ENCODE results near the gene YIPF7.

Gene YIPF7

GRCh38 chr4:44678094-44679041 is 26.9 kb upstream of the YIPF7 start, which contains the start of gene GUF1 (continued):
- no peak for TF ChIP-seq PRDM2 (tag by site-specific recombination; IDR thresholded peaks at IDR 0.05; ENCODE audit: borderline replicate concordance)
- TF ChIP-seq ZNF558 (tag by site-specific recombination; IDR thresholded peaks at IDR 0.05): no peak
- no peak for TF ChIP-seq ZNF404 (tag by site-specific recombination; IDR thresholded peaks at IDR 0.05)
- no peak for TF ChIP-seq ZNF133 (tag by site-specific recombination; IDR thresholded peaks at IDR 0.05)
- TF ChIP-seq ZNF623 (tag by site-specific recombination; IDR thresholded peaks at IDR 0.05): no peak
- peak; percentile 75; the same call in 1 of the 2 replicates for TF ChIP-seq ZBTB10 (tag by site-specific recombination; IDR thresholded peaks at IDR 0.05)
- no peak for TF ChIP-seq ZNF768 (tag by site-specific recombination; IDR thresholded peaks at IDR 0.05)
- no peak for TF ChIP-seq MZF1 (tag by site-specific recombination; IDR thresholded peaks at IDR 0.05; ENCODE audit: borderline replicate concordance)
- no peak for TF ChIP-seq ZNF416 (tag by site-specific recombination; IDR thresholded peaks at IDR 0.05)
- no peak for TF ChIP-seq KLF9 (tag by site-specific recombination; IDR thresholded peaks at IDR 0.05; ENCODE audit: low read depth)
- no peak for TF ChIP-seq ZNF214 (tag by site-specific recombination; IDR thresholded peaks at IDR 0.05; ENCODE audit: borderline replicate concordance)
- no peak for TF ChIP-seq ZSCAN4 (tag by site-specific recombination; IDR thresholded peaks at IDR 0.05)
- no peak for TF ChIP-seq ZNF514 (tag by site-specific recombination; IDR thresholded peaks at IDR 0.05)
- no peak for TF ChIP-seq ZSCAN23 (tag by site-specific recombination; IDR thresholded peaks at IDR 0.05)
- TF ChIP-seq ZNF37A (tag by site-specific recombination; IDR thresholded peaks at IDR 0.05): no peak
- no peak for TF ChIP-seq HOXA7 (CRISPR knock-in tag; IDR thresholded peaks at IDR 0.05; ENCODE audit: borderline replicate concordance)
- peak; percentile 85 for TF ChIP-seq ZBTB26 (tag by site-specific recombination; optimal IDR thresholded peaks at IDR 0.05)
- peak; percentile 66 for TF ChIP-seq SCRT1 (tag by site-specific recombination; IDR thresholded peaks at IDR 0.05; ENCODE audit: borderline replicate concordance)
- TF ChIP-seq KLF1 (tag by site-specific recombination; IDR thresholded peaks at IDR 0.05): no peak
- no peak for TF ChIP-seq TCF7L2 (IDR thresholded peaks at IDR 0.05; ENCODE audit: borderline replicate concordance, low read depth, low read length)
- no peak for TF ChIP-seq ZNF513 (tag by site-specific recombination; IDR thresholded peaks at IDR 0.05)
- TF ChIP-seq ZNF335 (tag by site-specific recombination; conservative IDR thresholded peaks at IDR 0.05): peak; percentile 56; the same call in 1 of the 2 replicates
- TF ChIP-seq ZNF341 (tag by site-specific recombination; IDR thresholded peaks at IDR 0.05; ENCODE audit: low read depth): no peak
- TF ChIP-seq REPIN1 (tag by site-specific recombination; IDR thresholded peaks at IDR 0.05; ENCODE audit: low read depth): no peak
- no peak for TF ChIP-seq ZNF555 (tag by site-specific recombination; conservative IDR thresholded peaks at IDR 0.05)
- TF ChIP-seq ZNF132 (tag by site-specific recombination; IDR thresholded peaks at IDR 0.05; ENCODE audit: borderline replicate concordance): no peak
- TF ChIP-seq ZNF23 (tag by site-specific recombination; IDR thresholded peaks at IDR 0.05; ENCODE audit: borderline replicate concordance): no peak
